DND-41 (cell line): Measurements from ENCODE around the gene SERTM2.

Experiments used
- ATAC-seq: fragments of 200-7000 bp; cut with Tn5 transposase; 3 replicates; pipeline ENCODE4 v1.9.1; 2021; ENCODE audit warnings: low read depth; ENCODE audit not compliant: insufficient read depth
- DNase-seq: peaks from one replicate; pipeline ENCODE4 v3.0.0-alpha.2; 2020
- H2AFZ ChIP-seq: 2 replicates; pipeline ENCODE4 v1.6.0; 2012; ENCODE audit warnings: low read depth, low read length
- H3K27ac ChIP-seq: 2 replicates; pipeline ENCODE4 v1.5.1; 2012; ENCODE audit warnings: low read length, inconsistent platforms
- H3K27me3 ChIP-seq: fragments of 200-600 bp; sonication (generic); 2 replicates; pipeline ENCODE4 v1.6.0; 2012; ENCODE audit warnings: low read length, mild to moderate bottlenecking, inconsistent platforms; ENCODE audit not compliant: insufficient read depth, poor library complexity
- H3K36me3 ChIP-seq: 2 replicates; pipeline ENCODE4 v1.5.1; 2012; ENCODE audit warnings: low read length, inconsistent platforms; ENCODE audit not compliant: insufficient read depth
- H3K4me1 ChIP-seq: 2 replicates; pipeline ENCODE4 v1.5.1; 2012; ENCODE audit warnings: mild to moderate bottlenecking, low read length; ENCODE audit not compliant: insufficient read depth
- H3K4me2 ChIP-seq: 2 replicates; pipeline ENCODE4 v1.6.0; 2012; ENCODE audit warnings: mild to moderate bottlenecking, moderate library complexity, low read length, inconsistent platforms; ENCODE audit not compliant: insufficient read depth
- H3K4me3 ChIP-seq, 2 experiments: fragments of 200-600 bp in 1 of 2; shearing (Covaris generic) in 1 of 2; 2 replicates each; pipeline ENCODE4 v1.5.1; 2012 to 2016; ENCODE audit warnings: inconsistent platforms in 2 of 2, low read length in 2 of 2, mild to moderate bottlenecking in 2 of 2, low read depth in 1 of 2, moderate library complexity in 1 of 2
- H3K79me2 ChIP-seq: 2 replicates; pipeline ENCODE4 v1.6.0; 2012; ENCODE audit warnings: low read length, inconsistent platforms; ENCODE audit not compliant: insufficient read depth
- H3K9ac ChIP-seq: 2 replicates; pipeline ENCODE4 v1.6.0; 2012; ENCODE audit warnings: low read depth, mild to moderate bottlenecking, inconsistent platforms, low read length, moderate library complexity
- H3K9me3 ChIP-seq: 2 replicates; pipeline ENCODE4 v1.5.1; 2012; ENCODE audit warnings: low read length, moderate library complexity, mild to moderate bottlenecking, inconsistent platforms; ENCODE audit not compliant: insufficient read depth, severe bottlenecking
- H4K20me1 ChIP-seq: 2 replicates; pipeline ENCODE4 v1.6.0; 2012; ENCODE audit warnings: low read length; ENCODE audit not compliant: insufficient read depth
- CTCF ChIP-seq: IDR thresholded peaks from 2 replicates; pipeline ENCODE4 v1.5.1; 2012; ENCODE audit warnings: borderline replicate concordance, low read length, moderate library complexity, mild to moderate bottlenecking; ENCODE audit not compliant: poor library complexity, severe bottlenecking; ENCODE audit errors: extremely low read depth
- EZH2 ChIP-seq: IDR thresholded peaks from 3 replicates; pipeline ENCODE4 v1.6.1; 2012; ENCODE audit warnings: borderline replicate concordance, low read depth, mild to moderate bottlenecking, moderate library complexity, low read length, inconsistent platforms; ENCODE audit not compliant: severe bottlenecking

Gene SERTM2

GRCh38 chrX:111470681-111471403, 40.6 kb upstream of the SERTM2 start:
- DNase-seq (no peak), ATAC-seq (no peak)
- H3K79me2 ChIP-seq = no peaks in the 10 kb centered on the region
- H3K4me2 ChIP-seq = no peak overlapping the region
- H3K4me3 ChIP-seq = no peak overlapping the region
- no peak for TF ChIP-seq EZH2
- TF ChIP-seq CTCF = no peak
- no peaks in the 10 kb centered on the region for H3K36me3 ChIP-seq
- no peaks in the 10 kb centered on the region for H3K9me3 ChIP-seq
- no peak overlapping the region for H2AFZ ChIP-seq
- H3K27me3 ChIP-seq = no peaks in the 10 kb centered on the region
- H4K20me1 ChIP-seq = no peaks in the 10 kb centered on the region
- no peak overlapping the region for H3K27ac ChIP-seq
- no peak overlapping the region for H3K9ac ChIP-seq
- H3K4me1 ChIP-seq = no peaks in the 10 kb centered on the region

GRCh38 chrX:111481896-111482295, 29.5 kb upstream of the SERTM2 start:
- H3K79me2 ChIP-seq = no peaks in the 10 kb centered on the region
- no peaks in the 10 kb centered on the region for H3K4me1 ChIP-seq
- DNase-seq (no peak), ATAC-seq (no peak)
- H3K27ac ChIP-seq = no peak overlapping the region
- H3K9me3 ChIP-seq = no peaks in the 10 kb centered on the region
- no peak overlapping the region for H3K4me2 ChIP-seq
- no peaks in the 10 kb centered on the region for H3K27me3 ChIP-seq
- no peak for TF ChIP-seq EZH2
- TF ChIP-seq CTCF = no peak
- no peaks in the 10 kb centered on the region for H4K20me1 ChIP-seq
- H3K4me3 ChIP-seq = no peak overlapping the region
- H3K36me3 ChIP-seq = no peaks in the 10 kb centered on the region
- H3K9ac ChIP-seq = no peak overlapping the region
- no peak overlapping the region for H2AFZ ChIP-seq

- Histone ChIP-seq H3K79me2 (no peaks in the 10 kb centered on the region), H3K4me3 (no peak overlapping the region), H3K36me3 (no peaks in the 10 kb centered on the region), H3K9ac (no peak overlapping the region), H3K4me2 (no peak overlapping the region), H4K20me1 (no peaks in the 10 kb centered on the region), H2AFZ (no peak overlapping the region), H3K27me3 (no peaks in the 10 kb centered on the region), H3K4me1 (no peaks in the 10 kb centered on the region), H3K27ac (no peak overlapping the region), H3K9me3 (no peaks in the 10 kb centered on the region)
- DNase-seq (no peak), ATAC-seq (no peak)
- TF ChIP-seq CTCF (no peak), EZH2 (no peak)
Measured at GRCh38 chrX:111483135-111483534, 28.3 kb upstream of the SERTM2 start.
